ENCODE data around the gene KDM5C.

The KDM5C gene

DNA sequence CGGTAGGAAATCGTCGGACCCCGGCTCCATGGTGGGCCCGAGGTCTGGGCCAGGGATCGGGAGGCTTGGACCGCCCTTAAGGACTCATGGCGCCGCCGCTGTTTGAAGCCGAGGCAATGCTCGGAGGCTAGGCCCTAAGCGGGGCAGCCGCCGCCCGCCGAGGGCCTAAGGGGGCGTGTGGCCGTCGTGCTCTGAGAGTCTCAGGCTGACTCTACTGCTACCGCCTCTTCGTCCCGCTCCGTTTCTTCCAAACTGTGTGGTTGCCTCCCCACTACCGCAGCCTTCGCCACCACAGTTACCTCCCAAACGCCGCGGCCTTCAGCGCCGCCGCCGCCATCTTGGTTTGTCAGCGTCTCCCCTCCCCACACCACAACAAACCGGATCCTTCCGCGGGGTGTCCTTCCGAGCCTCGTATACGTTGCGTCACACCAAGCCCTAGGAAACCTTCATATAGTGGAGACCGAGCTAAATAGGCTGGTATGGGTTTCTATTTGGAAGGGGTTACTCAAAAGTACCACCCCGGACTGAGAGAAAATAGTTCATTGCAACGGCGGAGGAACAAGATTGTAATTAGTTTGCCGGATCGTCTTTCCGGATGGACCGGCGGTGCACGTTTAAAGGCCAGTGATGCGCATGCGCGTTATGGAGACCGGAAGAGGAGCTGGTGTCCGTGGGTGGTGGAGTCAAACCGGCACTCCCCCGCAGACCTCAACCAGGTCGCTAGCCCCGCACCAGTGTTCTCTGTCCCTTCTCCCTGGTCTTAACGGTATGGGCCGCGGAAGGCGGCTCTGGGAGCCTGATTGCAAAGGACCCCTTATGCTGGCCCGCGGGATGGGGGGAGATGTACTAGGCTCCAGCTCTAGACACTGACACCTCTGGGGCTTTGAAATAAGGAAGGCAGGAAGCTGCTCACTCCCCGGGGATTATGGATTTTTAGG is at the start of gene KDM5C:
Gene KDM5C, minus strand, starts transcription at position 348 of the 938 bp plus-strand sequence. Its CDS starts 318 bp downstream, at position 30.
- Histone ChIP-seq H3K27me3 (replicated peaks; ENCODE audit: control insufficient read depth, insufficient read depth, low read length) (no peaks in the 10 kb centered on the region), H3K36me3 (ENCODE audit: control insufficient read depth, insufficient read depth, low read length) (peaks cover 5% of the 10 kb centered on the region), H3K4me3 (replicated peaks; ENCODE audit: low read depth, low read length) (peak within 1 kb of the TSS; percentile 96)
- TF ChIP-seq, protein P1, sequence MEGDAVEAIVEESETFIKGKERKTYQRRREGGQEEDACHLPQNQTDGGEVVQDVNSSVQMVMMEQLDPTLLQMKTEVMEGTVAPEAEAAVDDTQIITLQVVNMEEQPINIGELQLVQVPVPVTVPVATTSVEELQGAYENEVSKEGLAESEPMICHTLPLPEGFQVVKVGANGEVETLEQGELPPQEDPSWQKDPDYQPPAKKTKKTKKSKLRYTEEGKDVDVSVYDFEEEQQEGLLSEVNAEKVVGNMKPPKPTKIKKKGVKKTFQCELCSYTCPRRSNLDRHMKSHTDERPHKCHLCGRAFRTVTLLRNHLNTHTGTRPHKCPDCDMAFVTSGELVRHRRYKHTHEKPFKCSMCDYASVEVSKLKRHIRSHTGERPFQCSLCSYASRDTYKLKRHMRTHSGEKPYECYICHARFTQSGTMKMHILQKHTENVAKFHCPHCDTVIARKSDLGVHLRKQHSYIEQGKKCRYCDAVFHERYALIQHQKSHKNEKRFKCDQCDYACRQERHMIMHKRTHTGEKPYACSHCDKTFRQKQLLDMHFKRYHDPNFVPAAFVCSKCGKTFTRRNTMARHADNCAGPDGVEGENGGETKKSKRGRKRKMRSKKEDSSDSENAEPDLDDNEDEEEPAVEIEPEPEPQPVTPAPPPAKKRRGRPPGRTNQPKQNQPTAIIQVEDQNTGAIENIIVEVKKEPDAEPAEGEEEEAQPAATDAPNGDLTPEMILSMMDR (IDR thresholded peaks at IDR 0.05; ENCODE audit: insufficient read depth, low read length, poor library complexity, severe bottlenecking) = no peak
- peak; percentile 89 for DNase-seq (ENCODE audit: extremely low read depth, insufficient read length)

DNA sequence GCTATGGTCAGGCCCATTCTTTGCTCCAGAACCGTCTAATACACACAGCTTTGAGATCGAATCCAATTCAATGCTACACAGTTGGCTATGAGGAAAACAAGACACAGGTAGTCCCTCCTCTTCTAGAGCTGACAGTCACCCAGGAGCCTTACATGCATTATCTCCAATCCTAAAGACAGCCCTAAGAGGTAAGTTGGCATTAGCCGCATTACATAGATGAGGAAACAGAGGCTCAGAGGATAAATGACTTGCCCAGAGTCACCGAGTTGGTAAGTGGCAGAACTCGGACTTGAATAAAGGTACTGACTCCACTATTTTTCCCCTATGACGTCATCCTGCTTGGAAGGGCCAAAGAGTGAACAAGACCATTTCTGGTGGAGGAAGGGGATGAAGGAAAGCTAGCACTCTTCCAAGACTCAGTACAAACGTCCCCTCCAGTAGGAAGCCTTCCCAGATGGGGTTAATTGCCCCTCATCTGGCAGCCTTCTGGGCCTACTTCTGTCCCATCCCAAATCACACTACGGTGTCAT is 47.9 kb upstream of the KDM5C start:
- Histone ChIP-seq H3K36me3 (ENCODE audit: control insufficient read depth, insufficient read depth, low read length) (no peaks in the 10 kb centered on the region), H3K27me3 (replicated peaks; ENCODE audit: control insufficient read depth, insufficient read depth, low read length) (peaks cover 1% of the 10 kb centered on the region; the same call in 1 of the 2 replicates), H3K4me3 (replicated peaks; ENCODE audit: low read depth, low read length) (no peak overlapping the region)
- no peak for DNase-seq (ENCODE audit: extremely low read depth, insufficient read length)
- TF ChIP-seq, protein P1 (IDR thresholded peaks at IDR 0.05; ENCODE audit: insufficient read depth, low read length, poor library complexity, severe bottlenecking) = no peak

DNA sequence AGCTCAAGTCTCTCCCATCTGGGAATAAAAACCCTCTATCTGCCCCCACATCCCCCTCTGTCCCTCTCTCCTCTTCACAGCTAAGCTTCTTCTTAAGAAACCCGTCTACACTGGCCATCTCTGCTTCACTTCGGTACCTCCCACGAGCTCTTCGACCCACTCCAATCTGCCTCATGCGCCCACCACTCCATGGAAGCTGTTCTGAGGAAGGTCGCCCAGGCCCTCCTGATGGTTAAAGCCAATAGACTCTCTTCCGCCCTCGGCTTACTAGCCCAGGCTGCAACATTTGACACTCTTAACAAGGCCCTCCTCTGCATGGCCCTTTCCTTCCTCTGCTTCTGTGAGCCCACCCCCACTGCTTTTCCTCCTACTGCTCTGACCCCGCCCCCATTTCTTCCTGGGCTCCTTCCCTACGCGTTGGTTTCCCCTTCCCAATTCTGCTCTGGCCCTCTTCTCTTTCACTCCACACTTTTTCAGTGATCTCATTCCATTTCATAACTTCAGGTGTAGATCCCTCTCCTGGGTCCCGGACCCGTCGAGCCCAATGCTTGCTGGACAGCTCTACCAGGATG is 44.6 kb upstream of the KDM5C start:
- Histone ChIP-seq H3K27me3 (replicated peaks; ENCODE audit: control insufficient read depth, insufficient read depth, low read length) (peaks cover 3% of the 10 kb centered on the region), H3K4me3 (replicated peaks; ENCODE audit: low read depth, low read length) (no peak overlapping the region), H3K36me3 (ENCODE audit: control insufficient read depth, insufficient read depth, low read length) (no peaks in the 10 kb centered on the region)
- TF ChIP-seq, protein P1 (IDR thresholded peaks at IDR 0.05; ENCODE audit: insufficient read depth, low read length, poor library complexity, severe bottlenecking) = no peak
- no peak for DNase-seq (ENCODE audit: extremely low read depth, insufficient read length)

DNA sequence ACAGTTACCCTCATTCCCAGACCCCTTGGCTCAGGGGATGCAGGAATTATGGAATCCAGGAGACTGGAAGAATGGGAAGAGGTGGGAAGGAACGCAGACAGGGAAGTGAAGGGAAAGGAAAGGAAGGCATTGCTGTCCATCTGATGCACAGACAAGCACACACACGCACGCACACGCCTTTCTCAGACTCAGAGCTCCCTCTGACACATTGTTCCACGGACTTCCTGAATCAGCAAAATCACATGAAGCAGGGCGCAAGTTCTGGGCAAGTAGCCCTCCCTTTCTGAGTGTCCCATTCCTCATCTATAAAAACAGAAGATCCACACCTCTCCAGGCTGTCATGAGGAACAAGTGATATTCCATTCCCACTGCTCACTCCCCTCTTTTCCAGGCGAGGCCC is 43.2 kb upstream of the KDM5C start:
- H3K27me3 ChIP-seq (replicated peaks; ENCODE audit: control insufficient read depth, insufficient read depth, low read length) = peaks cover 3% of the 10 kb centered on the region
- no peak for DNase-seq (ENCODE audit: extremely low read depth, insufficient read length)
- TF ChIP-seq, protein P1 (IDR thresholded peaks at IDR 0.05; ENCODE audit: insufficient read depth, low read length, poor library complexity, severe bottlenecking) = no peak

DNA sequence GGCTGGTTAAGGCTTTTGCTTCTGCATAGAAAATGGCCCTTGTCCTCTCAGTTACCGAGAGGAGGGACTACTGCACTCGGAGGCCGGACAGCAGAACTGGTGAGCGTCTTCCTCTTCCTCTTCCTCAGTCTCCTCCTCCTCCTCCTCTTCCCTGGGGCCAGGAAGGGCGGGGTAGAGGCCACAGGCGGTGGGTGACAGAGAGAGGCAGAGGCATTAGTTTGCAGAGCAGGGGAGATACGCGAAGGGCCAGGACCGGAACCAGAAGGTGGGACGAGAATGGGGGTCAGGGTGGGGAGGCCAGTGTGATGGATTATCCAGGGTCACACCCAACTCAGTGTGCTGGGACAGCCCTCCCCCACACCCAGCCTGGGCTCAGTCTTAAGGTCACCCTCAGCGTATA is 41.9 kb upstream of the KDM5C start:
- Histone ChIP-seq H3K27me3 (replicated peaks; ENCODE audit: control insufficient read depth, insufficient read depth, low read length) (peaks cover 1% of the 10 kb centered on the region), H3K36me3 (ENCODE audit: control insufficient read depth, insufficient read depth, low read length) (no peaks in the 10 kb centered on the region), H3K4me3 (replicated peaks; ENCODE audit: low read depth, low read length) (no peak overlapping the region)
- TF ChIP-seq, protein P1 (IDR thresholded peaks at IDR 0.05; ENCODE audit: insufficient read depth, low read length, poor library complexity, severe bottlenecking) = no peak
- no peak for DNase-seq (ENCODE audit: extremely low read depth, insufficient read length)

More for the DNA sequence above, 43.2 kb upstream of the KDM5C start:
- H3K36me3 ChIP-seq (ENCODE audit: control insufficient read depth, insufficient read depth, low read length) = no peaks in the 10 kb centered on the region
- H3K4me3 ChIP-seq (replicated peaks; ENCODE audit: low read depth, low read length) = no peak overlapping the region

Measured in GM06990 (cell line).